ENCODE data around the gene CCIN. TPM values are rescaled to one million over a fixed set of nuclear protein-coding genes. Genes with fewer than 3 reads are reported as not detected.
"Not testable (repeated sequence)": the region's sequence is repeated elsewhere in the genome, so short reads cannot be mapped to it uniquely, and the experiment has no call there.

The CCIN gene
- total and polyA plus RNA-seq, 3 donors from 2014 or later = 48.7 to 171 (median 84.8) TPM

GRCh38 chr9:36154331-36154952, 14.7 kb upstream of the CCIN start:
- intact Hi-C loops (cut with DNase I; ENCODE audit: low total_unique reads) = no loop called here
- Histone ChIP-seq H3K27ac (peak overlapping the region; percentile 48 to 68), H3K36me3 (ENCODE audit: low read depth, missing control alignments) (no peaks in the 10 kb centered on the region), H3K27me3 (no peaks in the 10 kb centered on the region), H3K4me1 (peaks cover 7% of the 10 kb centered on the region), H3K4me3 (no peak overlapping the region), H3K9me3 (no peaks in the 10 kb centered on the region)
- DNase-seq = peak; percentile 77
- WGBS, 2 donors = 28 to 41% methylated on average over 11 of the region's 11 CpGs
- TF ChIP-seq POLR2A (IDR thresholded peaks at IDR 0.05) (no peak), CTCF (IDR thresholded peaks at IDR 0.05) (no peak)

GRCh38 chr9:36156116-36156515, 13.1 kb upstream of the CCIN start:
- no peaks in the 10 kb centered on the region for H3K36me3 ChIP-seq (ENCODE audit: low read depth, missing control alignments)
- H3K27ac ChIP-seq = no peak overlapping the region
- no peak overlapping the region for H3K4me3 ChIP-seq
- WGBS, 2 donors = 97% methylated on average over 6 of the region's 6 CpGs
- peaks cover 6% of the 10 kb centered on the region for H3K4me1 ChIP-seq
- no peak for DNase-seq
- intact Hi-C loops (cut with DNase I; ENCODE audit: low total_unique reads) = no loop called here
- no peak for TF ChIP-seq POLR2A (IDR thresholded peaks at IDR 0.05)
- no peak for TF ChIP-seq CTCF (IDR thresholded peaks at IDR 0.05)
- no peaks in the 10 kb centered on the region for H3K27me3 ChIP-seq
- no peaks in the 10 kb centered on the region for H3K9me3 ChIP-seq

GRCh38 chr9:36158122-36158521, 11.1 kb upstream of the CCIN start:
- intact Hi-C loops (cut with DNase I; ENCODE audit: low total_unique reads) = no loop called here
- no peak overlapping the region for H3K27ac ChIP-seq
- TF ChIP-seq POLR2A (IDR thresholded peaks at IDR 0.05) = no peak
- no peak for TF ChIP-seq CTCF (IDR thresholded peaks at IDR 0.05)
- H3K27me3 ChIP-seq = no peaks in the 10 kb centered on the region
- no peaks in the 10 kb centered on the region for H3K9me3 ChIP-seq
- no peak for DNase-seq
- H3K4me3 ChIP-seq = no peak overlapping the region
- WGBS, 2 donors = 79 to 90% methylated on average over 2 of the region's 2 CpGs
- H3K4me1 ChIP-seq = peaks cover 9% of the 10 kb centered on the region
- H3K36me3 ChIP-seq (ENCODE audit: low read depth, missing control alignments) = no peaks in the 10 kb centered on the region

GRCh38 chr9:36158917-36159316, 10.3 kb upstream of the CCIN start:
- 89 to 95% methylated on average over 7 of the region's 7 CpGs for whole genome bisulfite sequencing, 2 donors
- intact Hi-C loops (cut with DNase I; ENCODE audit: low total_unique reads) = no loop called here
- no peak for TF ChIP-seq CTCF (IDR thresholded peaks at IDR 0.05)
- TF ChIP-seq POLR2A (IDR thresholded peaks at IDR 0.05) = no peak
- Histone ChIP-seq H3K36me3 (ENCODE audit: low read depth, missing control alignments) (no peaks in the 10 kb centered on the region), H3K4me1 (peaks cover 14% of the 10 kb centered on the region), H3K27ac (no peak overlapping the region), H3K9me3 (no peaks in the 10 kb centered on the region), H3K4me3 (no peak overlapping the region), H3K27me3 (no peaks in the 10 kb centered on the region)
- DNase-seq = no peak

GRCh38 chr9:36159509-36159908, 9.7 kb upstream of the CCIN start:
- intact Hi-C loops (cut with DNase I; ENCODE audit: low total_unique reads); H3K4me3 ChIP-seq; H3K9me3 ChIP-seq; H3K36me3 ChIP-seq (ENCODE audit: low read depth, missing control alignments); H3K27me3 ChIP-seq; DNase-seq; H3K27ac ChIP-seq: not testable (repeated sequence)
- H3K4me1 ChIP-seq = peaks cover 13% of the 10 kb centered on the region
- WGBS, 2 donors = 92 to 94% methylated on average over 4 of the region's 4 CpGs

- H3K36me3 ChIP-seq (ENCODE audit: low read depth, missing control alignments); H3K4me3 ChIP-seq; H3K27me3 ChIP-seq; H3K9me3 ChIP-seq; H3K4me1 ChIP-seq; DNase-seq; H3K27ac ChIP-seq: not testable (repeated sequence)
- intact Hi-C loops (cut with DNase I; ENCODE audit: low total_unique reads) = loop anchor here (10.0 kb wide), 1 partner anchor 55 kb away; no protein-coding TSS in a partner anchor
- WGBS, 2 donors = 75 to 88% methylated on average over 11 of the region's 11 CpGs
Observed at GRCh38 chr9:36160126-36160525, 9.1 kb upstream of the CCIN start.
